OCI-LY7 (cell line): ENCODE results near the gene ZNF155. TPM values are rescaled to one million over a fixed set of nuclear protein-coding genes. Genes with fewer than 3 reads are reported as not detected.

Experiments
- BruUV-seq: library from RNA; stranded (reverse); fragments of 400-500 nt; replicated peaks from 2 replicates; lab custom pipeline; 2021; lab: Mats Ljungman, UMichigan
- CTCF ChIA-PET: fragments of 300-600 bp; sonication (Branson Sonifier 250); formaldehyde crosslinking; loops from one replicate; lab custom pipeline; 2022; ENCODE audit warnings: antibody characterized with exemption; ENCODE audit not compliant: unreplicated experiment; lab: Charles Lee
- POLR2A ChIA-PET: fragments of 300-600 bp; sonication (Branson Sonifier 250); formaldehyde crosslinking; loops from one replicate; lab custom pipeline; 2022; ENCODE audit warnings: antibody characterized with exemption; lab: Charles Lee
- DNase-seq: peaks from one replicate; pipeline ENCODE4 v3.0.0-alpha.2; 2015; ENCODE audit warnings: low spot score
- H2AFZ ChIP-seq: fragments of 200-600 bp; sonication (generic), shearing (Covaris generic); 2 replicates; pipeline ENCODE4 v1.6.1; 2014; ENCODE audit warnings: mild to moderate bottlenecking, antibody characterized with exemption, low read length, moderate library complexity
- H3K27ac ChIP-seq: fragments of 200-600 bp; sonication (generic); 2 replicates; pipeline ENCODE4 v1.5.1; 2014; ENCODE audit warnings: mixed run types, low read depth, mild to moderate bottlenecking, moderate library complexity, low read length, inconsistent platforms; ENCODE audit not compliant: poor library complexity, severe bottlenecking
- H3K36me3 ChIP-seq: fragments of 200-600 bp; sonication (generic); 2 replicates; pipeline ENCODE4 v1.6.1; 2014; ENCODE audit warnings: mild to moderate bottlenecking, antibody characterized with exemption, low read length, moderate library complexity, mixed read lengths; ENCODE audit not compliant: insufficient read depth
- H3K4me1 ChIP-seq: fragments of 200-600 bp; sonication (generic); 2 replicates; pipeline ENCODE4 v1.5.1; 2014; ENCODE audit warnings: mild to moderate bottlenecking, low read length; ENCODE audit not compliant: insufficient read depth, poor library complexity, severe bottlenecking
- H3K4me2 ChIP-seq: fragments of 200-600 bp; sonication (generic); 2 replicates; pipeline ENCODE4 v1.6.1; 2014; ENCODE audit warnings: mild to moderate bottlenecking, low read length
- H3K4me3 ChIP-seq: fragments of 200-600 bp; sonication (generic); 2 replicates; pipeline ENCODE4 v1.5.1; 2014; ENCODE audit warnings: mild to moderate bottlenecking, low read depth, low read length; ENCODE audit not compliant: poor library complexity, severe bottlenecking
- H3K79me2 ChIP-seq: fragments of 200-600 bp; sonication (generic); 2 replicates; pipeline ENCODE4 v1.6.1; 2016; ENCODE audit warnings: low read depth, mild to moderate bottlenecking, low read length, moderate library complexity, mixed read lengths; ENCODE audit not compliant: insufficient read depth
- H3K9me2 ChIP-seq: fragments of 200-600 bp; sonication (generic); 2 replicates; pipeline ENCODE4 v1.6.1; 2016; ENCODE audit warnings: mild to moderate bottlenecking, low read length, mixed read lengths; ENCODE audit not compliant: insufficient read depth
- H3K9me3 ChIP-seq: fragments of 200-600 bp; sonication (generic); 2 replicates; pipeline ENCODE4 v1.6.1; 2014; ENCODE audit warnings: mild to moderate bottlenecking, mixed run types, low read length, mixed read lengths
- H4K20me1 ChIP-seq: fragments of 200-600 bp; sonication (generic); 2 replicates; pipeline ENCODE4 v1.6.1; 2014; ENCODE audit warnings: mild to moderate bottlenecking, antibody characterized with exemption, low read length, moderate library complexity, mixed read lengths; ENCODE audit not compliant: insufficient read depth
- EZH2phosphoT487 ChIP-seq: fragments of 200-600 bp; sonication (generic); IDR thresholded peaks from 2 replicates; pipeline ENCODE4 v1.6.1; 2018; ENCODE audit warnings: low read depth, borderline replicate concordance, mild to moderate bottlenecking, mixed run types, antibody characterized with exemption, low read length, moderate library complexity, mixed read lengths
- intact Hi-C: fragments of 100-400 bp; cut with micrococcal nuclease; formaldehyde crosslinking; loops from one replicate; pipeline ENCODE4 v1.10.0; 2022; ENCODE audit not compliant: unreplicated experiment
- total RNA-seq, 2 experiments: library from RNA; depleted of rRNA in 1 of 2; stranded (reverse); fragments of >200 nt in 1 of 2; shearing (Covaris generic) in 1 of 2; gene quantifications; 2 replicates each; pipeline ENCODE4 v1.2.3, GENCODE V29; 2014 to 2022
- TF ChIP-seq, protein P1 (sequence below): fragments of 200-600 bp; sonication (generic); conservative IDR thresholded peaks from 2 replicates; pipeline ENCODE4 v1.5.1; 2014; ENCODE audit warnings: mild to moderate bottlenecking, antibody characterized with exemption, low read length, moderate library complexity, mixed read lengths

ZNF155 gene
- total RNA-seq, 2 experiments from 2014 or later: not detected

DNA sequence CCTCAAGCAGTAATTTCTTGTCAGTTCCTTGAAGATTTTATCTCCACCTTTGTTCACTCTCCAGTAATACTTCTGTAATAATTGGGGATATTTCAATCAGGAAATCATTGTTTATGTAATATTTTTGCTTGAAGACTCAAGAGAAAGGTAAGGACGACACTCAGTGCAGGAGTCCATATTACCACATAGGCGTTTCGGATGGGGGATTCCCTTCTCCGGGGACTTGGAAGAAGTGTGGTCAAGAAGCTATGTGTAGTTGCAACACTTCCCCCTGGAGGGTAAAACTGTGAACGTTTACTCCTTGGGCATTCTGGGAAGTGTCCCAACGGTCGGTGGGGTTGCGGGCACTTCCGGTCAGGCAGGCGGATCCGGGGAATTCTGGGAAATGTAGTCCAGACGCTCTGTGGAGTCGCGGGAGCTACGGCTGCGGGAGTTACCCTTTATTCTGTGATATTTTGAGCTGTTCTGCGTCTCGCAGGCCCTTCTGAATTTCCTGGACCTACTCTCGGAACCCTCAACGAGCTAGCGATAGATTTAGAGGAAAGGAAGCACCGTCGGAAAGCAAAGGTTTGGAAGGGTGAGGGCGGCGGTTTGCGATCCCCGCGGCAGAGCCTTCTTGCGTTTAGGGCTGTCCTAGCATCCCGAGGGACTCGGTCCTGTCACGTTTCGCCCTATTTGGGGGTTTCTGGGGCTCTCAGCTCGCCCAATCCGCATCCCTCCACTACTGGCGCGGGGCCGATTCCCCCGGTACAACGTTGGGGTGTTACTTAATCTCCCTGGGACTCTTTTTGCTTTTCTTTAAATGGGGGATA is 32.9 kb upstream of the ZNF155 start, which contains the start of gene ZNF221:
Gene ZNF221 (plus strand): TSS at position 395 of the 812 bp plus-strand sequence. CDS start 11,499 bp downstream, outside the sequence.
- peak within 1 kb of the TSS; percentile 62 for H3K4me3 ChIP-seq
- no peaks in the 10 kb centered on the region for H4K20me1 ChIP-seq
- TF ChIP-seq EZH2phosphoT487: no peak
- TF ChIP-seq, protein P1, sequence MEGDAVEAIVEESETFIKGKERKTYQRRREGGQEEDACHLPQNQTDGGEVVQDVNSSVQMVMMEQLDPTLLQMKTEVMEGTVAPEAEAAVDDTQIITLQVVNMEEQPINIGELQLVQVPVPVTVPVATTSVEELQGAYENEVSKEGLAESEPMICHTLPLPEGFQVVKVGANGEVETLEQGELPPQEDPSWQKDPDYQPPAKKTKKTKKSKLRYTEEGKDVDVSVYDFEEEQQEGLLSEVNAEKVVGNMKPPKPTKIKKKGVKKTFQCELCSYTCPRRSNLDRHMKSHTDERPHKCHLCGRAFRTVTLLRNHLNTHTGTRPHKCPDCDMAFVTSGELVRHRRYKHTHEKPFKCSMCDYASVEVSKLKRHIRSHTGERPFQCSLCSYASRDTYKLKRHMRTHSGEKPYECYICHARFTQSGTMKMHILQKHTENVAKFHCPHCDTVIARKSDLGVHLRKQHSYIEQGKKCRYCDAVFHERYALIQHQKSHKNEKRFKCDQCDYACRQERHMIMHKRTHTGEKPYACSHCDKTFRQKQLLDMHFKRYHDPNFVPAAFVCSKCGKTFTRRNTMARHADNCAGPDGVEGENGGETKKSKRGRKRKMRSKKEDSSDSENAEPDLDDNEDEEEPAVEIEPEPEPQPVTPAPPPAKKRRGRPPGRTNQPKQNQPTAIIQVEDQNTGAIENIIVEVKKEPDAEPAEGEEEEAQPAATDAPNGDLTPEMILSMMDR: peak; percentile 36; the same call in 1 of the 2 replicates
- no TSS peak for BruUV-seq
- no peaks in the 10 kb centered on the region for H3K36me3 ChIP-seq
- H3K4me1 ChIP-seq: peaks cover 3% of the 10 kb centered on the region
- H3K9me2 ChIP-seq: no peaks in the 10 kb centered on the region
- H3K4me2 ChIP-seq: peak within 1 kb of the TSS; percentile 51
- H3K9me3 ChIP-seq: peaks cover 15% of the 10 kb centered on the region; the same call in 1 of the 2 replicates
- ChIA-PET CTCF (no interaction called here), POLR2A (interaction anchor here (0.6 to 1.1 kb wide), 2 partner anchors 16 to 211 kb away, joined by 3 to 5 read pairs; partner anchors contain the start of gene ZNF45)
- peak; percentile 66 for DNase-seq
- intact Hi-C loops: no loop called here
- H3K79me2 ChIP-seq: no peaks in the 10 kb centered on the region
- no peak within 1 kb of the TSS for H3K27ac ChIP-seq
- peak within 1 kb of the TSS; percentile 93 for H2AFZ ChIP-seq

DNA sequence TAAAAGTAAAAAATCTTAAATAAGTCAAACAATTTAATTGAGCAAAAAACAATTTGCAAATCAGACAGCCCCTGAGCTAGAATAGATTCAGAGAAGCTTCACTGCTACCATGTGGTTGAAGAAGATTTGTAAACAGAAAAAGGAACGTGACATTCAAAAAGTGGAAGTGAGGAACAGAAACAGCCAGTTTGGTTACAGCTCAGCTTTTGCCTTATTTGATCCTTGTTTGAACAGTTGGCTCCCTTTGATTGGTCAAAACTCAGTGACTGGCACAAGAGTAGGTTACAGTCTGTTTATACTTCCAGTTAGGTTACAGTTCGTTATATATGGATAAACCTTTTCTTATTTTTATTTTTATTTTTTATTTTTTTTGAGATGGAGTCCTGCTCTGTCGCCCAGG is 27.2 kb upstream of the ZNF155 start:
- Histone ChIP-seq H3K9me3 (no peaks in the 10 kb centered on the region), H3K36me3 (no peaks in the 10 kb centered on the region), H3K4me1 (no peaks in the 10 kb centered on the region), H3K4me2 (no peak overlapping the region), H3K27ac (no peak overlapping the region), H2AFZ (no peak overlapping the region), H3K79me2 (no peaks in the 10 kb centered on the region), H4K20me1 (no peaks in the 10 kb centered on the region), H3K9me2 (no peaks in the 10 kb centered on the region), H3K4me3 (no peak overlapping the region)
- DNase-seq: peak; percentile 23
- no TSS peak for BruUV-seq
- POLR2A ChIA-PET: no interaction called here
- TF ChIP-seq, protein P1: no peak
- TF ChIP-seq EZH2phosphoT487: no peak
- intact Hi-C loops: no loop called here
- CTCF ChIA-PET: no interaction called here

DNA sequence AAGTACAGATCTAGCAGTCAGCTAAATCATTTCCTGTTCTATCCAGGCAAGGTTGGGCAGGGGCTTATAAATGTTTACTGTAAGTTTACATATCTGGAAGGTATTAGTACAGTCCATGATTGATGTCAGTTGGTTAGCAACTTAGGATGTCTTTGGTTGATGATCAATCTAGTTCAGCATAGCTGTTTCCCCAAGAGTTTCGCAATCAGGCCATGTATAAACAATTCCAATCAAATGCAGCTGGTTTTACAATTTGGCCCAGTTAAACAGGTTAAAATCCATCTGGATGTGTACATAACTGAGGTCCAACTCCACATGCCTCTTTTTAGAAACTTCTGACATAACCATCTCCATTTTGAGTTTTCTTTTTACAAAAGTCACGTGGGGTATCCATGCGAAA is 26.1 kb upstream of the ZNF155 start:
- ChIA-PET CTCF (no interaction called here), POLR2A (interaction anchor here (0.6 to 1.2 kb wide), 3 partner anchors 23 to 90 kb away, joined by 3 to 4 read pairs (median 3); partner anchors contain the start of gene ZNF45)
- TF ChIP-seq, protein P1: no peak
- TF ChIP-seq EZH2phosphoT487: no peak
- Histone ChIP-seq H3K79me2 (no peaks in the 10 kb centered on the region), H3K4me3 (no peak overlapping the region), H4K20me1 (no peaks in the 10 kb centered on the region), H2AFZ (no peak overlapping the region), H3K9me2 (no peaks in the 10 kb centered on the region), H3K4me1 (no peaks in the 10 kb centered on the region), H3K4me2 (no peak overlapping the region), H3K36me3 (no peaks in the 10 kb centered on the region), H3K9me3 (no peaks in the 10 kb centered on the region), H3K27ac (no peak overlapping the region)
- BruUV-seq: no TSS peak
- intact Hi-C loops: no loop called here
- DNase-seq: no peak
